ENCODE measurements around the gene GPR137.

- no peak for TF ChIP-seq MAX (IDR thresholded peaks at IDR 0.05)
- TF ChIP-seq, protein P1, sequence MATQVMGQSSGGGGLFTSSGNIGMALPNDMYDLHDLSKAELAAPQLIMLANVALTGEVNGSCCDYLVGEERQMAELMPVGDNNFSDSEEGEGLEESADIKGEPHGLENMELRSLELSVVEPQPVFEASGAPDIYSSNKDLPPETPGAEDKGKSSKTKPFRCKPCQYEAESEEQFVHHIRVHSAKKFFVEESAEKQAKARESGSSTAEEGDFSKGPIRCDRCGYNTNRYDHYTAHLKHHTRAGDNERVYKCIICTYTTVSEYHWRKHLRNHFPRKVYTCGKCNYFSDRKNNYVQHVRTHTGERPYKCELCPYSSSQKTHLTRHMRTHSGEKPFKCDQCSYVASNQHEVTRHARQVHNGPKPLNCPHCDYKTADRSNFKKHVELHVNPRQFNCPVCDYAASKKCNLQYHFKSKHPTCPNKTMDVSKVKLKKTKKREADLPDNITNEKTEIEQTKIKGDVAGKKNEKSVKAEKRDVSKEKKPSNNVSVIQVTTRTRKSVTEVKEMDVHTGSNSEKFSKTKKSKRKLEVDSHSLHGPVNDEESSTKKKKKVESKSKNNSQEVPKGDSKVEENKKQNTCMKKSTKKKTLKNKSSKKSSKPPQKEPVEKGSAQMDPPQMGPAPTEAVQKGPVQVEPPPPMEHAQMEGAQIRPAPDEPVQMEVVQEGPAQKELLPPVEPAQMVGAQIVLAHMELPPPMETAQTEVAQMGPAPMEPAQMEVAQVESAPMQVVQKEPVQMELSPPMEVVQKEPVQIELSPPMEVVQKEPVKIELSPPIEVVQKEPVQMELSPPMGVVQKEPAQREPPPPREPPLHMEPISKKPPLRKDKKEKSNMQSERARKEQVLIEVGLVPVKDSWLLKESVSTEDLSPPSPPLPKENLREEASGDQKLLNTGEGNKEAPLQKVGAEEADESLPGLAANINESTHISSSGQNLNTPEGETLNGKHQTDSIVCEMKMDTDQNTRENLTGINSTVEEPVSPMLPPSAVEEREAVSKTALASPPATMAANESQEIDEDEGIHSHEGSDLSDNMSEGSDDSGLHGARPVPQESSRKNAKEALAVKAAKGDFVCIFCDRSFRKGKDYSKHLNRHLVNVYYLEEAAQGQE (IDR thresholded peaks at IDR 0.05) = no peak
- TF ChIP-seq FOXA1 (IDR thresholded peaks at IDR 0.05) = no peak
- TF ChIP-seq, protein P2, sequence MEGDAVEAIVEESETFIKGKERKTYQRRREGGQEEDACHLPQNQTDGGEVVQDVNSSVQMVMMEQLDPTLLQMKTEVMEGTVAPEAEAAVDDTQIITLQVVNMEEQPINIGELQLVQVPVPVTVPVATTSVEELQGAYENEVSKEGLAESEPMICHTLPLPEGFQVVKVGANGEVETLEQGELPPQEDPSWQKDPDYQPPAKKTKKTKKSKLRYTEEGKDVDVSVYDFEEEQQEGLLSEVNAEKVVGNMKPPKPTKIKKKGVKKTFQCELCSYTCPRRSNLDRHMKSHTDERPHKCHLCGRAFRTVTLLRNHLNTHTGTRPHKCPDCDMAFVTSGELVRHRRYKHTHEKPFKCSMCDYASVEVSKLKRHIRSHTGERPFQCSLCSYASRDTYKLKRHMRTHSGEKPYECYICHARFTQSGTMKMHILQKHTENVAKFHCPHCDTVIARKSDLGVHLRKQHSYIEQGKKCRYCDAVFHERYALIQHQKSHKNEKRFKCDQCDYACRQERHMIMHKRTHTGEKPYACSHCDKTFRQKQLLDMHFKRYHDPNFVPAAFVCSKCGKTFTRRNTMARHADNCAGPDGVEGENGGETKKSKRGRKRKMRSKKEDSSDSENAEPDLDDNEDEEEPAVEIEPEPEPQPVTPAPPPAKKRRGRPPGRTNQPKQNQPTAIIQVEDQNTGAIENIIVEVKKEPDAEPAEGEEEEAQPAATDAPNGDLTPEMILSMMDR (IDR thresholded peaks at IDR 0.05; ENCODE audit: low read depth, low read length, missing input control) = no peak
- TF ChIP-seq, protein P3, sequence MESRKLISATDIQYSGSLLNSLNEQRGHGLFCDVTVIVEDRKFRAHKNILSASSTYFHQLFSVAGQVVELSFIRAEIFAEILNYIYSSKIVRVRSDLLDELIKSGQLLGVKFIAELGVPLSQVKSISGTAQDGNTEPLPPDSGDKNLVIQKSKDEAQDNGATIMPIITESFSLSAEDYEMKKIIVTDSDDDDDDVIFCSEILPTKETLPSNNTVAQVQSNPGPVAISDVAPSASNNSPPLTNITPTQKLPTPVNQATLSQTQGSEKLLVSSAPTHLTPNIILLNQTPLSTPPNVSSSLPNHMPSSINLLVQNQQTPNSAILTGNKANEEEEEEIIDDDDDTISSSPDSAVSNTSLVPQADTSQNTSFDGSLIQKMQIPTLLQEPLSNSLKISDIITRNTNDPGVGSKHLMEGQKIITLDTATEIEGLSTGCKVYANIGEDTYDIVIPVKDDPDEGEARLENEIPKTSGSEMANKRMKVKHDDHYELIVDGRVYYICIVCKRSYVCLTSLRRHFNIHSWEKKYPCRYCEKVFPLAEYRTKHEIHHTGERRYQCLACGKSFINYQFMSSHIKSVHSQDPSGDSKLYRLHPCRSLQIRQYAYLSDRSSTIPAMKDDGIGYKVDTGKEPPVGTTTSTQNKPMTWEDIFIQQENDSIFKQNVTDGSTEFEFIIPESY (IDR thresholded peaks at IDR 0.05) = no peak
- TF ChIP-seq EGR1 (IDR thresholded peaks at IDR 0.05; ENCODE audit: low read depth in 2 of 2) = no peak
- no peak for TF ChIP-seq SP1 (IDR thresholded peaks at IDR 0.05)
- no peak for TF ChIP-seq TAF1 (conservative IDR thresholded peaks at IDR 0.05)
- no peak for TF ChIP-seq RXRA (IDR thresholded peaks at IDR 0.05)
These were observed 17.7 kb downstream of the GPR137 start for GRCh38 chr11:64303109-64304031.
